Limb (tissue), 2 donors: ENCODE data around the gene GPR35.

Experiments
- DNase-seq, 2 donors: peaks; one replicate each; pipeline ENCODE4 v3.0.0-alpha.2; 2016; ENCODE audit errors: extremely low spot score in 2 of 2

The GPR35 gene

GRCh38 chr2:240624950-240625621 is at the start of gene GPR35:
Gene GPR35 (plus strand): TSS chr2:240625480. CDS start chr2:240629953, 4,473 bp downstream.
- DNase-seq = peak in 1 of 2 donors; percentile 34

- no peak for DNase-seq
Measured at GRCh38 chr2:240576036-240576435, 49.2 kb upstream of the GPR35 start.

- DNase-seq = no peak
Measured at GRCh38 chr2:240576436-240577205, 48.7 kb upstream of the GPR35 start.

- DNase-seq = no peak
Measured at GRCh38 chr2:240577281-240578109, 47.8 kb upstream of the GPR35 start.

GRCh38 chr2:240578110-240578450 is 47.2 kb upstream of the GPR35 start:
- no peak for DNase-seq

GRCh38 chr2:240578488-240578887 is 46.8 kb upstream of the GPR35 start:
- no peak for DNase-seq

GRCh38 chr2:240579071-240579762 is 46.1 kb upstream of the GPR35 start:
- DNase-seq = no peak

GRCh38 chr2:240579771-240580614 is 45.3 kb upstream of the GPR35 start:
- DNase-seq = no peak

- no peak for DNase-seq
Measured at GRCh38 chr2:240581811-240582210, 43.5 kb upstream of the GPR35 start.

- DNase-seq = no peak
Measured at GRCh38 chr2:240582781-240583180, 42.5 kb upstream of the GPR35 start.

GRCh38 chr2:240583774-240584173 is 41.5 kb upstream of the GPR35 start:
- no peak for DNase-seq

- no peak for DNase-seq
Measured at GRCh38 chr2:240584486-240585031, 40.7 kb upstream of the GPR35 start.

- no peak for DNase-seq
Measured at GRCh38 chr2:240585101-240585500, 40.2 kb upstream of the GPR35 start.

- no peak for DNase-seq
Measured at GRCh38 chr2:240585681-240586197, 39.5 kb upstream of the GPR35 start.

- DNase-seq = peak; percentile 98
Measured at GRCh38 chr2:240586198-240586918, 38.9 kb upstream of the GPR35 start, which contains the start of gene CAPN10. Gene CAPN10 (plus strand): TSS chr2:240586734. CDS start chr2:240586912, 178 bp downstream.

GRCh38 chr2:240586919-240587800 is 38.1 kb upstream of the GPR35 start:
- no peak for DNase-seq

- DNase-seq = no peak
Measured at GRCh38 chr2:240588006-240588655, 37.1 kb upstream of the GPR35 start.

GRCh38 chr2:240588669-240589068 is 36.6 kb upstream of the GPR35 start:
- no peak for DNase-seq
